ENCODE results near the gene RRAS2. TPM values are rescaled to one million over a fixed set of nuclear protein-coding genes. Genes with fewer than 3 reads are reported as not detected.

Gene RRAS2
- total RNA-seq, 1 donor from 2014 or later: 36.6 TPM

GRCh38 chr11:14306481-14306880 lies 52.5 kb downstream of the RRAS2 start:
- TF ChIP-seq CTCF (conservative IDR thresholded peaks at IDR 0.05): no peak
- no peak overlapping the region for H3K4me3 Mint-ChIP-seq
- peaks cover 22% of the 10 kb centered on the region for H3K4me1 Mint-ChIP-seq
- H3K27ac Mint-ChIP-seq (ENCODE audit: unreplicated experiment): no peak overlapping the region
- DNase-seq (ENCODE audit: low read depth, low spot score): no peak
- no peaks in the 10 kb centered on the region for H3K27me3 Mint-ChIP-seq (ENCODE audit: low read depth)
- no peaks in the 10 kb centered on the region for H3K9me3 Mint-ChIP-seq
- no peaks in the 10 kb centered on the region for H3K36me3 Mint-ChIP-seq (ENCODE audit: low read depth)

DNA sequence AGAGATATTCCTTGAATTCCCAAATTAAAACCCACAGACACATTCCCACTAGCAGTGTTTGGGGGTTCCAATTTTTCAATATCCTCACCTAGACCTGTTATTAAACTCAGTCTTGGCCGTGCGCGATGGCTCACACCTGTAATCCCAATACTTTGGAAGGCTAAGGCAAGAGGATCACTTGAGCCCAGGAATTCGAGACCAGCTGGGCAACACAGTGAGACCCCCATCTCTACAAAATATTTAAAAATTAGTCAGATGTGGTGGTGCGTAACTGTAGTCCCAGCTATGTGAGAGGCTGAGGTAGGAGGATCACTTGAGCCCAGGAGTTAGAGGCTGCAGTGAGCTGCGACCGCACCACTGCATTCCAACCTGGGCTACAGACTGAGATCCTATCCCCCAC lies 53.3 kb downstream of the RRAS2 start:
- peaks cover 22% of the 10 kb centered on the region for H3K4me1 Mint-ChIP-seq
- no peak for TF ChIP-seq CTCF (conservative IDR thresholded peaks at IDR 0.05)

DNA sequence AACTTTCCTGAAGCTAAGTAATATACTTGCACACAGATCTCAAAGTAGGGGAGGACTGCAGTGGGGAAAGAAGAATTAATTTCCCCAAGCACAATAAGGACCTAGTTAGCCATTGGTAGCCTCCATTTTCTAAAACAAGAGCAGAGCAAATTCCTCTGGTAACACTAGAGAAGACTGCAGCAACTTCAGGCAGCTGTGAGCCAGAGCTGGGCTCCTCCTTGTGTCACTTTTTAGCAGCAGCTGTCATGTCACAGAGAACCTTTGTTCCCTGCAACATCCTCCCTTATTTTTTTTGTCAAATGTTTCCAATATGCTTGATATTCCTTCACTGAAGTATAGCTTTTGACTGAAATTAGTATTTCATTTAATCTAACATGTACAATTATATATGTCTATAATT lies 54.4 kb downstream of the RRAS2 start:
- no peak overlapping the region for H3K4me3 Mint-ChIP-seq
- no peak for TF ChIP-seq CTCF (conservative IDR thresholded peaks at IDR 0.05)
- no peaks in the 10 kb centered on the region for H3K27me3 Mint-ChIP-seq (ENCODE audit: low read depth)
- no peak for DNase-seq (ENCODE audit: low read depth, low spot score)
- H3K36me3 Mint-ChIP-seq (ENCODE audit: low read depth): no peaks in the 10 kb centered on the region
- H3K27ac Mint-ChIP-seq (ENCODE audit: unreplicated experiment): no peak overlapping the region
- H3K4me1 Mint-ChIP-seq: peaks cover 22% of the 10 kb centered on the region
- H3K9me3 Mint-ChIP-seq: no peaks in the 10 kb centered on the region

More for the DNA sequence above, 53.3 kb downstream of the RRAS2 start:
- H3K27ac Mint-ChIP-seq (ENCODE audit: unreplicated experiment): no peak overlapping the region
- no peak overlapping the region for H3K4me3 Mint-ChIP-seq
- no peaks in the 10 kb centered on the region for H3K36me3 Mint-ChIP-seq (ENCODE audit: low read depth)
- no peak for DNase-seq (ENCODE audit: low read depth, low spot score)
- no peaks in the 10 kb centered on the region for H3K27me3 Mint-ChIP-seq (ENCODE audit: low read depth)
- no peaks in the 10 kb centered on the region for H3K9me3 Mint-ChIP-seq

GRCh38 chr11:14300661-14301304 lies 58.2 kb downstream of the RRAS2 start:
- H3K9me3 Mint-ChIP-seq: no peaks in the 10 kb centered on the region
- DNase-seq (ENCODE audit: low read depth, low spot score): peak; percentile 39
- no peak overlapping the region for H3K4me3 Mint-ChIP-seq
- no peaks in the 10 kb centered on the region for H3K36me3 Mint-ChIP-seq (ENCODE audit: low read depth)
- H3K27me3 Mint-ChIP-seq (ENCODE audit: low read depth): no peaks in the 10 kb centered on the region
- no peak overlapping the region for H3K27ac Mint-ChIP-seq (ENCODE audit: unreplicated experiment)
- peaks cover 17% of the 10 kb centered on the region for H3K4me1 Mint-ChIP-seq
- TF ChIP-seq CTCF (conservative IDR thresholded peaks at IDR 0.05): peak; percentile 78

- peaks cover 14% of the 10 kb centered on the region for H3K4me1 Mint-ChIP-seq
Measured at GRCh38 chr11:14299921-14300320, 59.1 kb downstream of the RRAS2 start.

More at GRCh38 chr11:14299921-14300320, 59.1 kb downstream of the RRAS2 start:
- no peak for DNase-seq (ENCODE audit: low read depth, low spot score)
- H3K4me3 Mint-ChIP-seq: no peak overlapping the region
- H3K36me3 Mint-ChIP-seq (ENCODE audit: low read depth): no peaks in the 10 kb centered on the region
- no peak overlapping the region for H3K27ac Mint-ChIP-seq (ENCODE audit: unreplicated experiment)
- no peak for TF ChIP-seq CTCF (conservative IDR thresholded peaks at IDR 0.05)
- H3K9me3 Mint-ChIP-seq: no peaks in the 10 kb centered on the region
- no peaks in the 10 kb centered on the region for H3K27me3 Mint-ChIP-seq (ENCODE audit: low read depth)

All from neural crest cell (in vitro differentiated cells).